Neural crest cell (in vitro differentiated cells): Measurements from ENCODE around the gene MBD5. TPM values are rescaled to one million over a fixed set of nuclear protein-coding genes. Genes with fewer than 3 reads are reported as not detected.

ENCODE experiments used
- DNase-seq: peaks from one replicate; pipeline ENCODE4 v3.0.0; 2021; ENCODE audit warnings: low read depth, mixed read lengths, low spot score
- H3K27ac Mint-ChIP-seq: one replicate; pipeline ENCODE4 v1.8.0; 2021; ENCODE audit warnings: mild to moderate bottlenecking, mixed read lengths; ENCODE audit not compliant: unreplicated experiment
- H3K27me3 Mint-ChIP-seq: 2 replicates; pipeline ENCODE4 v1.8.0; 2021; ENCODE audit warnings: low read depth, mild to moderate bottlenecking, mixed read lengths
- H3K36me3 Mint-ChIP-seq: 2 replicates; pipeline ENCODE4 v1.8.0; 2021; ENCODE audit warnings: low read depth, mild to moderate bottlenecking, mixed read lengths
- H3K4me1 Mint-ChIP-seq: 2 replicates; pipeline ENCODE4 v1.8.0; 2021; ENCODE audit warnings: mixed read lengths
- H3K4me3 Mint-ChIP-seq: one replicate; pipeline ENCODE4 v1.8.0; 2021; ENCODE audit warnings: mild to moderate bottlenecking, mixed read lengths
- H3K9me3 Mint-ChIP-seq: 2 replicates; pipeline ENCODE4 v1.8.0; 2021; ENCODE audit warnings: mixed read lengths
- CTCF ChIP-seq: fragments of 200-600 bp; sonication (generic); conservative IDR thresholded peaks from 2 replicates; pipeline ENCODE4 v1.5.0; 2021; ENCODE audit warnings: antibody characterized with exemption, mild to moderate bottlenecking
- total RNA-seq: library from RNA; stranded (reverse); gene quantifications from 2 replicates; pipeline ENCODE4 v1.2.1, GENCODE V29; 2021

The MBD5 gene
- total RNA-seq, 1 donor from 2014 or later: 51.1 TPM

GRCh38 chr2:148305476-148305875 lies 284.6 kb downstream of the MBD5 start:
- TF ChIP-seq CTCF: no peak
- no peak for DNase-seq
- Mint-ChIP-seq H3K27ac (no peak overlapping the region), H3K36me3 (peaks cover 10% of the 10 kb centered on the region), H3K4me1 (peaks cover 27% of the 10 kb centered on the region), H3K27me3 (no peaks in the 10 kb centered on the region), H3K4me3 (no peak overlapping the region), H3K9me3 (peaks cover 5% of the 10 kb centered on the region)

- Mint-ChIP-seq H3K4me1 (peaks cover 27% of the 10 kb centered on the region), H3K27ac (no peak overlapping the region), H3K36me3 (peaks cover 10% of the 10 kb centered on the region), H3K4me3 (no peak overlapping the region), H3K9me3 (peaks cover 5% of the 10 kb centered on the region), H3K27me3 (no peaks in the 10 kb centered on the region)
- no peak for DNase-seq
- no peak for TF ChIP-seq CTCF
Observed at GRCh38 chr2:148306027-148306426, 285.1 kb downstream of the MBD5 start.

- H3K4me1 Mint-ChIP-seq: no peaks in the 10 kb centered on the region
- H3K36me3 Mint-ChIP-seq: peaks cover 9% of the 10 kb centered on the region
- H3K9me3 Mint-ChIP-seq: no peaks in the 10 kb centered on the region
- no peak overlapping the region for H3K27ac Mint-ChIP-seq
- no peaks in the 10 kb centered on the region for H3K27me3 Mint-ChIP-seq
- no peak for TF ChIP-seq CTCF
- no peak for DNase-seq
- no peak overlapping the region for H3K4me3 Mint-ChIP-seq
Observed at GRCh38 chr2:148317598-148317997, 296.7 kb downstream of the MBD5 start.

- no peak overlapping the region for H3K27ac Mint-ChIP-seq
- DNase-seq: no peak
- H3K36me3 Mint-ChIP-seq: peaks cover 24% of the 10 kb centered on the region
- H3K4me3 Mint-ChIP-seq: no peak overlapping the region
- no peaks in the 10 kb centered on the region for H3K27me3 Mint-ChIP-seq
- TF ChIP-seq CTCF: no peak
- H3K4me1 Mint-ChIP-seq: no peaks in the 10 kb centered on the region
- peaks cover 9% of the 10 kb centered on the region for H3K9me3 Mint-ChIP-seq
Observed at GRCh38 chr2:148338541-148338940, 317.6 kb downstream of the MBD5 start.

GRCh38 chr2:148342086-148342485 lies 321.2 kb downstream of the MBD5 start:
- H3K9me3 Mint-ChIP-seq: peaks cover 11% of the 10 kb centered on the region
- no peak for TF ChIP-seq CTCF
- no peaks in the 10 kb centered on the region for H3K4me1 Mint-ChIP-seq
- peaks cover 25% of the 10 kb centered on the region for H3K36me3 Mint-ChIP-seq
- no peak overlapping the region for H3K27ac Mint-ChIP-seq
- no peak overlapping the region for H3K4me3 Mint-ChIP-seq
- no peaks in the 10 kb centered on the region for H3K27me3 Mint-ChIP-seq
- DNase-seq: no peak

GRCh38 chr2:148350199-148350598 lies 329.3 kb downstream of the MBD5 start:
- no peak for TF ChIP-seq CTCF
- no peaks in the 10 kb centered on the region for H3K4me1 Mint-ChIP-seq
- DNase-seq: no peak
- H3K36me3 Mint-ChIP-seq: peaks cover 11% of the 10 kb centered on the region
- no peak overlapping the region for H3K27ac Mint-ChIP-seq
- no peaks in the 10 kb centered on the region for H3K27me3 Mint-ChIP-seq
- H3K4me3 Mint-ChIP-seq: no peak overlapping the region
- peaks cover 5% of the 10 kb centered on the region for H3K9me3 Mint-ChIP-seq
